Effector memory CD8-positive, alpha-beta T cell (primary cell): Measurements from ENCODE around the gene INPP5J.
A peak's percentile ranks its signal among the peaks of the same experiment; 100 is the strongest.
"Not testable (repeated sequence)": the region's sequence is repeated elsewhere in the genome, so short reads cannot be mapped to it uniquely, and the experiment has no call there.

Source experiments
- ATAC-seq: fragments of 150-1000 bp; cut with Tn5 transposase; replicated peaks from 2 replicates; pipeline ENCODE4 v1.10.0; 2021; ENCODE audit warnings: mild to moderate bottlenecking, moderate library complexity
- DNase-seq, 3 experiments: peaks; one replicate each; pipeline ENCODE4 v3.0.0; 2021
- H3K27ac Mint-ChIP-seq, 2 donors: one replicate each; pipeline ENCODE4 v1.8.0; 2022; ENCODE audit warnings: mild to moderate bottlenecking in 2 of 2, mixed read lengths in 2 of 2, moderate library complexity in 2 of 2
- H3K27me3 Mint-ChIP-seq, 2 donors: one replicate each; pipeline ENCODE4 v1.8.0; 2022; ENCODE audit warnings: mixed read lengths in 2 of 2
- H3K36me3 Mint-ChIP-seq: one replicate; pipeline ENCODE4 v1.8.0; 2022; ENCODE audit warnings: mild to moderate bottlenecking, moderate library complexity, mixed read lengths; ENCODE audit not compliant: insufficient read depth
- H3K4me1 Mint-ChIP-seq, 2 donors: one replicate each; pipeline ENCODE4 v1.8.0; 2022; ENCODE audit warnings: low read depth in 2 of 2, mixed read lengths in 2 of 2
- H3K4me3 Mint-ChIP-seq, 2 donors: one replicate each; pipeline ENCODE4 v1.8.0; 2022; ENCODE audit warnings: mild to moderate bottlenecking in 2 of 2, mixed read lengths in 2 of 2, moderate library complexity in 2 of 2
- H3K9me3 Mint-ChIP-seq, 2 donors: one replicate each; pipeline ENCODE4 v1.8.0; 2022; ENCODE audit warnings: mixed read lengths in 2 of 2

The INPP5J gene

DNA sequence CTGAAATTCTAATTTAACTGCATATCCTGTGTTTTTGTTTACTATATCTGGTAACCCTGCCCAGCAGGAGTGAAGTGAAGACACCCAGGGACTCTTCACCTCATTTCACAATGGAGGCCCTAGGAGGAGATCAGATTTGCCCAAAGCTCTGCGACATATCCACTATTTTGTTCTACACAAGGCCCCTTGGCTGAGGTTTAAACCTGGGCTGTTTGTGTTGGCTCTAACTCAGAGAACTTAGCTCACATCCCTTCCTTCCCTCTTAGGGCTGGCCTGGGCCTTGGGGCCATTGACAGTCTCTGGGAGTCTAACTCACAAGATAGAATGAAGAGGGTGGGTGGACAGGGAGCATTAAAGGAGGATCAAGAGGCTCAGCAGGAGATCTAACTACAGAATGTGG is 25.7 kb downstream of the INPP5J start:
- peaks cover 14 to 23% of the 10 kb centered on the region in 2 donors for H3K27me3 Mint-ChIP-seq
- H3K4me1 Mint-ChIP-seq, result no peaks in the 10 kb centered on the region
- no peaks in the 10 kb centered on the region for H3K36me3 Mint-ChIP-seq
- H3K9me3 Mint-ChIP-seq, result peaks cover 0 to 2% of the 10 kb centered on the region in 2 donors
- ATAC-seq (no peak), DNase-seq (no peak)
- H3K27ac Mint-ChIP-seq, result no peak overlapping the region
- H3K4me3 Mint-ChIP-seq, result no peak overlapping the region

DNA sequence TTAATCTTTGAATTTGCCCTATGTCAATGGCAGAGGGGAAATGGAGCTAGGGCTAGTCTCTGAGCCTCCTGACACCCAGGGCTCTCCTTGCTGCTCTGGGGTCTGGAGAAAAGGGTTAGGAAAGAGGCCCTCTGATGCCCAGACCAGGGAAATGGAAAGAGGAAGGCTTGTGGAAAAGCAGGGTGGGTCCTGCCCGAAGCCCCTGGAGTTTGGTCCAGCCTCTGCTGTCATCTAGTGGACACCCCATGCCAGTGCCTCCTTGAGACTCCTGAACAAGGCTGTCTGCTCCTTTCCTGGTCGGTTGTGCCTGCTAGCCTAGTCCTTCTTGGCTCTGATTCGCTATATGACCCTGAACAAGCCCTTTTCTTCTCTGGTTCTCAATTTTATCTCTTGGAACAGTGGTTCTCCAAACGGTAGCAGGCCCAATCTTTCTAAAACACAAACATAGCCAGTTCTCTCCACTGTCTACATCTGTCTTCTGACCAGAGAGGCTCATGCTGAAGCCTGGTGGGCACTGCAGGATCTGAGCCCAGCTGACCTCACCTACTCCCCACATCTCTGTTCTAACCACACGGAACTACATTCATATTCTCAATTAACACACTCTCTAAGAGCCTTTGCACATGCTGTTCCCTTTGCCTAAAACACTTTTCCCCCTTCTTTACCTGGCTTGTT is 26.3 kb downstream of the INPP5J start:
- Mint-ChIP-seq H3K27ac (no peak overlapping the region), H3K27me3 (peaks cover 18 to 23% of the 10 kb centered on the region in 2 donors), H3K4me3 (no peak overlapping the region), H3K36me3 (no peaks in the 10 kb centered on the region), H3K9me3 (peaks cover 0 to 2% of the 10 kb centered on the region in 2 donors), H3K4me1 (no peaks in the 10 kb centered on the region)
- DNase-seq (no peak), ATAC-seq (peak; percentile 45)

DNA sequence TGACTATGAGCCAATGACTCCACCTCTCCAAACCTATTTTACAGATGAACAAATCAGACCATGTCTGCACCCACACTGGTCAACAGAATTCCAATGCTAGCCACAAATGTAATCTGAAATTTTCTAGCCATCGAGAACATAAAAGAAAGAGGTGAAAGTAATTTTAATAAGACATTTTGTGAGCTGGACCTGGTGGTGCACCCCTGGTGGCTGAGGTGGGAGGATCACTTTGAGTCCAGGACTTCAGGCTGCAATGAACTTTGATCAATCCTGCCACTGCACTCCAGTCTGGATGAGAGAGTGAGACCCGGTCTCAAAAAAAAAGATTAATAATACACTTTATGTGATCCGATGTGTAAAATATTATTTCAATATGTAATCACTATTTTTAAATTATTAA is 27.8 kb downstream of the INPP5J start:
- DNase-seq, result no peak
- Mint-ChIP-seq H3K4me3 (no peak overlapping the region), H3K9me3 (peaks cover 0 to 2% of the 10 kb centered on the region in 2 donors), H3K27ac (no peak overlapping the region), H3K36me3 (no peaks in the 10 kb centered on the region), H3K27me3 (peaks cover 18 to 23% of the 10 kb centered on the region in 2 donors), H3K4me1 (no peaks in the 10 kb centered on the region)
- ATAC-seq, result no peak

DNA sequence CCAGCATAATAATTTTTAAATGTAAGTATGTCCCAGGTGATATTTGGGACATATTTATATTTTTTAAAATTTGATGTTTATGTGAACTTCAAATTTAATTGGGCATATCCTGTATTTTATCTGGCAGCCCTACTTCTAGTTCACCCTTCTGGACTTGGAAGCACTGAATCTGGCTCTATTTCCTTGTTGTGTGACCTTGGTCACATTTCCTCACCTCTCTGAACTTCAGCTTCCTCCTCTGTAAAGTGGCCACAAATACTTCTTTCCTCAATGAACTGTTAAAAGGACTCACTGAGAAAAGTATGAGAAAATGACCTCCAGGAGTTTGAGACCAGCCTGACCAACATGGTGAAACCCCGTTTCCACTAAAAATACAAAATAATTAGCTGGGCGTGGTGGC is 29.1 kb downstream of the INPP5J start:
- DNase-seq (no peak), ATAC-seq (no peak)
- Mint-ChIP-seq H3K9me3 (peaks cover 0 to 2% of the 10 kb centered on the region in 2 donors), H3K4me1 (no peaks in the 10 kb centered on the region), H3K27me3 (peaks cover 18 to 23% of the 10 kb centered on the region in 2 donors), H3K27ac (no peak overlapping the region), H3K4me3 (no peak overlapping the region), H3K36me3 (no peaks in the 10 kb centered on the region)

DNA sequence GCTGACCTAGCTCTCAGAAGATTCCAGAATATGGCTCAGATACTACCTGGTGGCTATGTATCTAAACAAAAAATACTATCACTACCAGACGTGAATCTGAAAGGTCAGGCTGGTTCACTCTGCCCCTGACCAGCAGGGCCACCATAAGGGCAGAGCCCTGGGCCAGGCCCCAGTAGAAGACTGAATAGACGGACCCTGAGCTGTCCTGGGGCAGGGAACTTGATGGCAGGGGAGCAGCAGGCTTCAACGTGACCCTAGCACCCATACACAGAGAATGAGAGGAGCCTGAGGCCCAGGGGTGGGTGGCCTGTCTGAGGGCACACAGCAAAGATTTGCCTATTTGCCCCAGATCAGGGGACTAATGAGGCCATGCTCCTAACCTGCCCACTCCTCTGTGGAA is 30.6 kb downstream of the INPP5J start:
- Mint-ChIP-seq H3K36me3 (no peaks in the 10 kb centered on the region), H3K27me3 (peaks cover 10 to 23% of the 10 kb centered on the region in 2 donors), H3K27ac (no peak overlapping the region), H3K4me1 (no peaks in the 10 kb centered on the region), H3K4me3 (no peak overlapping the region), H3K9me3 (no peaks in the 10 kb centered on the region)
- DNase-seq, result no peak
- no peak for ATAC-seq

DNA sequence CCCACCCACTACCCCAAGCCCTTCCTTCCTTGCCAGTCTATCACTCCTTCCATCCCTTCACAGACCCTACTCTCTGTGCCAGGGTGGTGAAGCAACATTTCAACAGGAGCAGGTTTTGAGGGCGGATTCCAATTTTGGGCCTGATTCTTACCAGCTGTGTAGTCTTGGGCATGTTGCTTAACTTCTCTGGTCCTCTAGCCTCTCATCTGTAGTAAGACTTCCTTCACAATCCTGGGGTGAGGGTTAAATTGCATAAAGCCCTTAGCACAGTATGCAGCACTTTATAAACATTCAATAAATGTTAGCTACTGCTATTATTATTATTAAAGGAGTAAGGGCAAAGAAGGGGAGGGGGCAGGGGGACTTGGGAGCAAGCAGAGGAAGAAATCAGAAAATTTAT is 32.2 kb downstream of the INPP5J start:
- Mint-ChIP-seq H3K4me3 (no peak overlapping the region), H3K4me1 (peaks cover 5% of the 10 kb centered on the region in 2 donors), H3K36me3 (peaks cover 5% of the 10 kb centered on the region), H3K9me3 (no peaks in the 10 kb centered on the region), H3K27ac (no peak overlapping the region), H3K27me3 (peaks cover 10 to 17% of the 10 kb centered on the region in 2 donors)
- ATAC-seq (no peak), DNase-seq (no peak)

GRCh38 chr22:31155422-31155821 is 32.7 kb downstream of the INPP5J start:
- Mint-ChIP-seq H3K27me3 (peaks cover 10 to 12% of the 10 kb centered on the region in 2 donors), H3K27ac (no peak overlapping the region), H3K4me3 (no peak overlapping the region), H3K36me3 (peaks cover 7% of the 10 kb centered on the region), H3K9me3 (no peaks in the 10 kb centered on the region), H3K4me1 (peaks cover 7 to 8% of the 10 kb centered on the region in 2 donors)
- ATAC-seq, result no peak
- no peak for DNase-seq

GRCh38 chr22:31160328-31160978 is 37.7 kb downstream of the INPP5J start:
- ATAC-seq (peak; percentile 51), DNase-seq (peak in 1 of 3 experiments; percentile 5)
- H3K4me3 Mint-ChIP-seq, result peak overlapping the region; percentile 92 to 97
- no peaks in the 10 kb centered on the region for H3K27me3 Mint-ChIP-seq
- no peaks in the 10 kb centered on the region for H3K9me3 Mint-ChIP-seq
- H3K4me1 Mint-ChIP-seq, result peaks cover 26 to 33% of the 10 kb centered on the region in 2 donors
- peaks cover 28% of the 10 kb centered on the region for H3K36me3 Mint-ChIP-seq
- H3K27ac Mint-ChIP-seq, result peak overlapping the region; percentile 97

DNA sequence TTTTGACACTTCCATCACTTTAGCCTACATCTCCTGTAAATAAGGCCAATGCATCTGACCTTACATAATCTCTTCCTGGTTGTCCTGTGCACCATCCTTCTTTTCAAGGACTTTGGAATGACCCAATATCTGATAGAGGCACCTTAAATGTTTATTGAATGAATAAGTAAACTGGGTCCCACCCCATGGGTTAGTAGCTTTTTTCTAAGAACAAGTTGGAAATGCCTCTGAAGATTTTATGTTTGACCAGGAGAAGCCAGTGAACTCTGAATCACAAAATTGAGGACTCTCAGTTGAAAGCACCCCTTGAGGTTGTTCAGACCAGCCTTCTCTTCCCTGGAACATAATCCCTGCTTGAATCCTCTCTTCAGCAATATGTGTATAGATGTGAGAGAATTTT is 38.6 kb downstream of the INPP5J start:
- H3K27me3 Mint-ChIP-seq, result no peaks in the 10 kb centered on the region
- H3K4me3 Mint-ChIP-seq, result peak overlapping the region; percentile 92 to 97
- H3K36me3 Mint-ChIP-seq, result peaks cover 28% of the 10 kb centered on the region
- ATAC-seq (no peak), DNase-seq (no peak)
- H3K9me3 Mint-ChIP-seq, result no peaks in the 10 kb centered on the region
- peak overlapping the region; percentile 97 for H3K27ac Mint-ChIP-seq
- peaks cover 28 to 37% of the 10 kb centered on the region in 2 donors for H3K4me1 Mint-ChIP-seq

- no peaks in the 10 kb centered on the region for H3K27me3 Mint-ChIP-seq
- no peaks in the 10 kb centered on the region for H3K9me3 Mint-ChIP-seq
- DNase-seq (no peak), ATAC-seq (no peak)
- H3K4me3 Mint-ChIP-seq, result peak overlapping the region; percentile 92 to 97
- peak overlapping the region; percentile 97 for H3K27ac Mint-ChIP-seq
- H3K4me1 Mint-ChIP-seq, result peaks cover 31 to 42% of the 10 kb centered on the region in 2 donors
- H3K36me3 Mint-ChIP-seq, result peaks cover 32% of the 10 kb centered on the region
Measured at GRCh38 chr22:31162015-31162765, 39.4 kb downstream of the INPP5J start.

- Mint-ChIP-seq H3K9me3 (no peaks in the 10 kb centered on the region), H3K4me3 (no peak overlapping the region), H3K36me3 (peaks cover 21% of the 10 kb centered on the region), H3K27ac (no peak overlapping the region), H3K4me1 (peaks cover 20 to 32% of the 10 kb centered on the region in 2 donors), H3K27me3 (no peaks in the 10 kb centered on the region)
- ATAC-seq (no peak), DNase-seq (no peak)
Measured at GRCh38 chr22:31170971-31171370, 48.2 kb downstream of the INPP5J start.

GRCh38 chr22:31171734-31172133 is 49.0 kb downstream of the INPP5J start:
- H3K27me3 Mint-ChIP-seq, DNase-seq, H3K4me3 Mint-ChIP-seq, ATAC-seq, H3K9me3 Mint-ChIP-seq: not testable (repeated sequence)
- H3K36me3 Mint-ChIP-seq, result peaks cover 19% of the 10 kb centered on the region
- peaks cover 17 to 25% of the 10 kb centered on the region in 2 donors for H3K4me1 Mint-ChIP-seq
- peak overlapping the region in 1 of 2 donors; percentile 38 for H3K27ac Mint-ChIP-seq

- no peaks in the 10 kb centered on the region for H3K9me3 Mint-ChIP-seq
- ATAC-seq (no peak), DNase-seq (no peak)
- H3K27me3 Mint-ChIP-seq, result no peaks in the 10 kb centered on the region
- H3K4me1 Mint-ChIP-seq, result peaks cover 9 to 18% of the 10 kb centered on the region in 2 donors
- peaks cover 10% of the 10 kb centered on the region for H3K36me3 Mint-ChIP-seq
- no peak overlapping the region for H3K4me3 Mint-ChIP-seq
- no peak overlapping the region for H3K27ac Mint-ChIP-seq
Measured at GRCh38 chr22:31173386-31174145, 50.8 kb downstream of the INPP5J start.
